Measurements from ENCODE around the gene CDADC1. TPM values are rescaled to one million over a fixed set of nuclear protein-coding genes. Genes with fewer than 3 reads are reported as not detected.
"Not testable (repeated sequence)": the region's sequence is repeated elsewhere in the genome, so short reads cannot be mapped to it uniquely, and the experiment has no call there.

CDADC1 gene
- total RNA-seq, 1 donor from 2014 or later: 2.7 TPM

DNA sequence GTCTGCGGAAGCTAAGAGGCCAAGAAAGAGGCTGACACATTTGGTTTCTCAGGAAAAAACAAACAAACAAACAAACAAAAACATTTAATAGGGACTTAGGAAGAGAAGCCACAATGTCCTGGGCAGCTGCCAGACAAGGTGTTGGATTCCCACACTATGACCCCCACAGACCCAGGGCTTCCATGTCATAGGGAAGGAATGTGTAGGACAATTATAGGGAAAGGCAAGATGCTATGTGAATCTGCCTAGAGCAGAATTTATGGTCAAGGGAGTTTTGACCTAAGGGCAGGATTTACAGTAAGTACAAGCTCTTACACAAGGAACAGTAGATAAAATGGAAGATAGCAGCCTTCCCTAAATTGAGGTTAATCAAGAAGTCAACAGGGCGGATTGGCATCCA lies 9.1 kb upstream of the CDADC1 start:
- DNase-seq (ENCODE audit: low read depth, low spot score): no peak

DNA sequence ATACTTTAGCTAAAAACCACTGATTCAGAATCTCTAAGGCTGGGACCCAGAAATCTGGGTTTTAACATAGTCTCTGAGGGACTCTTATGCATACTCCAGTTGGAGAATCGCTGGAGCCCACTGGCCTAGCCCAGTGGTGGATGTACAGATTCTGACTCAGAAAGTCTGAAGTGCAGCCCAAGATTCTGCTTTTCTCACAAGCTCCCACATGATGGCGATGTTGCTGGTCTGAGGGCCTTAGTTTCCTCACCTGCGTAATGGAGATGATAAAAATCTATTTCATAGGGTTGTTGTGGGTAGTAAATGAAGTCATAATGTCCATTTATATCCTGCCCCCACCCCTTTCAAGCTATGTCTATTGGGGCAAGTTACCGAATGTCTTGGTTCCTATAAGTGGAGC lies 7.7 kb upstream of the CDADC1 start:
- no peak for DNase-seq (ENCODE audit: low read depth, low spot score)

DNA sequence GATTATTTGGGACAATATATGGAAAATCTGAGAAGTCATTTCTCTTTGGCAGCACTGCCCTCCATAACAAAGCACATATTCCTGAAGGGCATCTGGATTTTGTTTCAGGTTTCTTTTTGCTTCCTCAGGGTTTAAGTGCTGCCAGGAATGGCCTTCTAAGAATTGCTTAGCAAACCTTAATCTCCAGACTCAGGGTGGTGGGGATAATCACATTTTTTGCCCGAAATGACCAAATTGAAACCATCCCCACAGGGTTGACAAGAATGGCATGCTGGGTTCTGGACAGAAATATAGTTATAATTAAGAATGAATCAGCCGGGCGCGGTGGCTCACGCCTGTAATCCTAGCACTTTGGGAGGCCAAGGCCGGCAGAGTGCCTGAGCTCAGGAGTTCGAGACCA lies 6.4 kb upstream of the CDADC1 start:
- no peak for DNase-seq (ENCODE audit: low read depth, low spot score)

DNA sequence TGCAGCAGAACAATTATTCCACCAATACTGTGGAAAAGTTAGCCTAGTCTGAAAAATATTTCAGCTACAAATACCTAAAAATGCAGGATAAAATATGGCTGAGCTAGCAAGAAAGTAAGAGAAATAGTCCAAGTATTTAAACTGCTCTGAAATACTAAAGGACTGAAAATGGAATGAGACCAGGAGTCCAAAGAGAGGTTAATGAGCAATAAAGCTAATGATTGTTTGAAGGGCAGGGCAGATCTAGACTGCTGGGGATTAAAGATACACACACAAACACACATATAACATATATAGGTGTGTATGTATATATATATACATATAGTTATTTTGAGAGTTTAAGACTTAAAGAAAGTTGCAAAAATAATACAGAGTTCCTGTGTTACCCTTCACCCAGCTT lies 2.6 kb upstream of the CDADC1 start:
- DNase-seq (ENCODE audit: low read depth, low spot score): no peak

DNA sequence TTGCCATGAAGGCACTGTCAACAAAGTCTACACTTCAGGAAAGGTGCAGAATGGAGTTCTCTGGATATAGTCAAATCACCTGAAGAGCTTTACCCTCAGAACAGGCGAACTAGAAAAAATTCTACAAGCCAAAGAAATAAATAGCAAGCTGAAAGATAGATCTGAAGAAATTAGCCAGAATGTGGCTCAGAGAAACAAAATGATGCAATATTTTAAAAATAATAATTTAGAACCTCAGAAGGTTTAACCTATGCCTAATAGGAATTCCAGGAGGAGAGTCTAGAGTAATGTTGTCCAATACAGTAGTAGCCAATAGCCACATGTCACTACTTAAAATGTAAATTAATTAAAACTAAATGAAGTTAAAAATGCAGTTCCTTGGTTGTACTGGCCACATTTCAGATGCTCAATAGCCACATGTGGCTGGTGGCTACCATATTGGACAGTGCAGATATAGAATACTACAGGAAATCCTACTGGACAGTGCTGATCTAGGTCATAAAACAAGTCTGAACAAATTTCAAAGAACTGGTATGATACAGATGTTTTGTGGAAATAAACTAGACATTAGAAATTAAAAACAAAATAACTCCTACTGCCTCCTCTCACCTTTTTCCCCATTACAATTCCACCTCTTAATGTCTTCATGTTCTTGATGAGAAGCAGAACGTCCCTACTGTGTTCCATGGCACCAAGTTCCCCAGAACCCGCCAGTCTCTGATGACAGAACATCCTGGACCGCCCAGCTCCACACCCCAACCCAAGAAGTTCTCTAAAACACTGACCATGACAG lies 679 bp upstream of the CDADC1 start:
- DNase-seq (ENCODE audit: low read depth, low spot score): no peak

DNA sequence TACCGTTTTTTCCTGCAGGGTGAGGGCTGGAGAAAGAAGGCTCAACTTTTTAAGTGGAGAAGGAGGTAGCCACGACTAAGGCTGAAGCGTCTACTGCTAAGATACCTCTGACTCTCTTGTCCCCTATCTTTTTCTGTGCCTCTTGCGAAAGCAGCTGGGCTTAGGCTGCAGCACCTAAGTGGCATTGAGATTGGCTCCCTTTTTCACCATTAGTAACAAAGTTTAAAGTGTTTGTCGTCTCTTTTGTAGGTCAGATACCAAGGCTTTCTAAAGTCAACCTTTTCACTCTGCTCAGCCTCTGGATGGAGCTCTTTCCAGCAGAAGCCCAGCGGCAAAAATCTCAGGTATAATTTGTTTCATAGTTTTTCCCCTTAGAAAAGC lies 887 bp downstream of the CDADC1 start:
- DNase-seq (ENCODE audit: low read depth, low spot score): no peak

DNA sequence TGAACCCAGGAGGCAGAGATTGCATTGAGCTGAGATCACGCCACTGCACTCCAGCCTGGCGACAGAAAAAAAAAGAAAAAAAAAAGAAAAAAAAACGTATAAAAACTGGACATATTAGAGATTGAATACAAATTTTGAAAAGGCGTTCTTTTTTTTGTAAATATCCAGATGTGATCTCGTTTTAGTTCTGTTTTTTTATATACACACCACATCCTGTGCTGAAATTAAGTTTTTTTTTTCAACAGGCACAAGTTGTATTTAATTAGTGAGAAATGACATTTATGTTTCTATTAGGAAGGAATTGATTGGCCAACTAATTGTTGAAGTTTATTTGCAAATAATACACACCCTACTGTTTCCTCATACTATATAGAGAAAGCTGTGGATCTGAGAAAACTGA lies 3.6 kb downstream of the CDADC1 start:
- no peak for DNase-seq (ENCODE audit: low read depth, low spot score)

DNA sequence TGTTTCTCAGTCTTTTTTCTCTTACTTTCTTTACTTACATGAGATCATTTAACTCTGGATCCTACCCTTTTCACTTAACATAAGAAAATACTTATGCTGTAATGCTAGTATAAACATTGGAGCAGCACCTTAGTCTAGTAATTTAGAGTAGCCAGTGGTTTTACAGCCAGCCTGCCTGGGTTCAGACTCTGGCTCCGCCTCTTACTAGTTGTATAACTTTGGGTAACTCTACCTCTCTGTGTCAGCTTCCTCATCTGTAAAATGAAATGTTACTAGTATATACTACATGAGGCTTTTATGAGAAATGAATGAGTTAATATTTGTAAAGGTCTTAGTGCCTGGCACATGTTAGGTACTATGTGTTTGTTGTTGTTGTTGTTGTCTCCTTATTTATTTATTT lies 5.6 kb downstream of the CDADC1 start:
- no peak for DNase-seq (ENCODE audit: low read depth, low spot score)

DNA sequence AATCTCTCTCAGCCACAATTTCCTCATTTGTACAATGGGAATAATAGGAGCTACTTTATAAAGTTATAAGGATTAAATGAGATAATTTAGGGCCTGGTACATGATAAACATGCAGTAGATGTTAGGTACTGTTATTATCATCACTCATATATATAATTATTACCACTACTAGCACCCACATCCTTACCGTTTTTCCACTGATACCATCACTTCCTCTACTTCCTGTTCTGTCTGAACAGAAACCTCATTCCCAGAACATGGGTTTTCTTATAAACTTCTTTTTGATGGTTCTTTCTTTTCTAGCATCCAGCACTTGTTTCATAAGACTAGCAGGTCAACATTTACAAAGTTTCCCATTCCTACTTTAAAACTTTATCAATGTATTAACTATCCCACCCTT lies 6.3 kb downstream of the CDADC1 start:
- DNase-seq (ENCODE audit: low read depth, low spot score): no peak

DNA sequence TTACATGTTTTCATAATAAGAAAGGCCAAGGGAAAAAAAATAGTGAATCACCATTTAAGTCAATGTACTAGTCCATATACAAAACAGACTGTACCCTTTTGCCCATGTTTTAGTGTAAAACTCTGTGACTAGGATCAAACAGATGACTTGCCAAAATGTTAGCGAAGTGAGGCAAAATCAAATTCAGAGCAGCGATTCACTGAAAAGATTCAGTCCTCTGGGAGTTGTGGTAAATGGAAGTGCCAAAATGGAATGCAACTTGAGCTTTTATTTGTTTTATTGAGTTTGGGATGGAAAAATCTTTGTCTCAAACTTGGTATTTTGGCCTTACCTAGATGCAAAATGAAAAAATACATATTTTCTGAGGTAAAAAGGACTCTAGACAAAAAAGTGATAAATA lies 9.1 kb downstream of the CDADC1 start:
- no peak for DNase-seq (ENCODE audit: low read depth, low spot score)

DNA sequence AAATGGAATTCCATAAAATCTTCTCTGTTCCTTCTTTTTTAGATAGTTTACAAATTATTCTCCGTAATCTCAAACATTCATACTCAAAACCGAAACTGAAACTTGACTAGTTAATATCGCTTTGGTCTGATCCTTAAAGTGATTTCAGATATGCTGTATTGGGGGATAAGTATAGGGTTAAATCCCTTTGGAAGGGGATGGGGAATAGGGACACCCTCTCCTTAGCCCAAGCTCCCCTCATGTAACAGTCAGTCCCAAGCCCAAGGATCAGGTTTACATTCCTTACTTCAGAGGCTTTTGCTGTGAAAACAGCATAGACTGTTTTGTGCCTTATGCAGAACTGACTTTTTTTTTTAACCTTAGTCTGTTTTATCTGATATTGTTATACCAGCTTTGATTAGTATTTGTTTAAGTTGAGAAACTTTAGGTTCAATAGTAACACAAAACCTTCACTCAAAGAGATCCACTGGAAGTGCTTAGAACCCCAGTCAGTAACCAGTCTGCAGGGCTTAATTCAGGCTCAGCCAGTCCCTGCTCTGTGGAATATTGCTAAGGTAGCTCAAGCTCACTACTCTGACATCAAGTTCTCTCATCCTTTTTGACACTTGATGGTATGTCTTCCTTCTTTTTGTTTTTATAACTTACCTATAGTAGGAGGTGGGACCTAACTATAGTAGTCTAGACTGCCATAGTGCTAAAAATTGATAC lies 10.5 kb downstream of the CDADC1 start:
- DNase-seq (ENCODE audit: low read depth, low spot score): no peak

DNA sequence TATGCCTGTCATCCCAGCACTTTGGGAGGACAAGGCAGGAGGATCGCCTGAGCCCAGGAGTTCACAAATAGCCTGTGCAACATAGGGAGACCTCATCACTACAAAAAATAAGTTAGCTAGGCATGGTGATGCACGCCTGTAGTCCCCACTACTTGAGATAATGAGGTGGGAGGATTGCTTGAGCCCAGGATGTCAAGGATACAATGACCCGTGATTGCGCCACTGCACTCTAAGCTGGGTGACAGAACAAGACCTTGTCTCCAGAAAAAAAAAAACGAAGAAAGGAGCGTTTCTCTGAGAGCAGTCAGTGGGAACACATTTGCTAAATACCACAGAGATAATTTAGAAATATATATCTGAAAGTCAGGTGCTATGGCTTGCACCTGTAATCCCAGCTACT lies 11.9 kb downstream of the CDADC1 start:
- no peak for DNase-seq (ENCODE audit: low read depth, low spot score)

DNA sequence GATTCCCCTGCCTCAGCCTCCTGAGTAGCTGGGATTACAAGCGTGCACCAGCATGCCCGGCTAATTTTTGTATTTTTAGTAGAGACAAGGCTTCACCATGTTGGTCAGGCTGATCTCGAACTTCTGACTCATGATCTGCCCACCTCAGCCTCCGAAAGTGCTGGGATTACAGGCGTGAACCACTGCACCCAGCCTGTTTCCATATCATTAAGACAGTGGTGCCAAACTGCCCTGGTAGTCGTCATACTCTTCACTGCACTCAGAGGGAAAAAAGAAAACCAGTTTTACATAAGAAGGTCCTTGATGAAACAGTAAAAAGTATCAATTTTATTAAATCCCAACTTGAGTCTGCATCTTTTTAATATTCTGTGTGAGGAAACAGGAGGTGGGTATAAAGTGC lies 14.9 kb downstream of the CDADC1 start:
- no peak for DNase-seq (ENCODE audit: low read depth, low spot score)

DNA sequence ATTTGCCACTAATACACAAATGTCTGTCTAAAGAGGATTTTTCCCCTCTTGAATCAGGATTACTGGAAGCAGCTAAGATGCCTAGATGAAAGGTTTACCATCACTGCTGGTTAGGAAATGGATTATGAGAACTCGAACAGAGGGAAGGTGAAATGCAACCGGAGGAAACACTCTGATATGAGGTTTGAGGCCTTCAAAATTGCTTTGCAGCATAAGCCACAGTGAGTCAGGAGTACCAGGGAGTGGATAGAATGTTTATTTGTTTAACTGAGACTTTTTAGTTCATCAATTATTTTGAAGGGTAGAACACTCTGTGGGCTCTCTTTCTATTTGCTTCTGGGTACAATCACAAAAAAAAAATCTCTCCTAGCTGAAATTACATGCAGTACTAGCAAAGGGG lies 18.1 kb downstream of the CDADC1 start:
- no peak for DNase-seq (ENCODE audit: low read depth, low spot score)

DNA sequence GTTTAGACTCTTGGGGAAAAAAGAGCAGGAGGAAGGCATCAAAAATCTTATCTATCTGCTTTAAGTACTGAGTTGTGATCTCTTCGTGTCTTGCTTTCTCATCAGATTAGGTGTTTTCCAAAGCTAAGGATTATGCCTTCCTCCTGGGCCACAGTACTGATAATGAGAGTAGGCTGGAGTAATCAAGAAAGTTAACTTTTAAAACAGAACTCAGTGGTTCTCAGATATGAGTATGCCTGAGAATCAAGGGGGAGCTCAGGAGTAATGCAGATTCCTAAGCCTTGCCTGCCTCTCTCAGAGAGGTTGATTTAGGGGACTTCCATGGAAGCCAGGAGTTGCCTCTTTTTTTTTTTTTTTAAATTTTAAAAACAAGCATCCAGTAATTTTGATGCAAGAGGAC lies 23.5 kb downstream of the CDADC1 start:
- DNase-seq (ENCODE audit: low read depth, low spot score): no peak

DNA sequence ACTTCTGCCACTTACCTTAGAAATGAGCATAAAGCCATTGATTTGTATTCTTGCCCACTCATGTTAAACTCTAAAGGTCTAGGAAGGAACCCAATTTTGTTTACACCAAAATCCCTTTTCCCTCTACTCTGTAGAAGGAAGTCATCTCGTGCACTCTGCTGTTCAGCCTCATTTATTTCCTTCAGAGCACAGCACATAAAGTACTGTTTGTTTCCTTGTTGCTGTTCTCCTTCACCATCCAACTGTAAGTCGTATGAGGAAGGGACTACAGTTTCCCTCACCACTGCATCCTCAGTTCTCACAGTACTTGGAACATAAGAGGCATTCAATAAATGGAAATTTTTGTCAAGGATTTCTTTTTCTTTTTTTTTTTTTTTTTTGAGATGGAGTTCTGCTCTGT lies 24.6 kb downstream of the CDADC1 start:
- DNase-seq (ENCODE audit: low read depth, low spot score): no peak

DNA sequence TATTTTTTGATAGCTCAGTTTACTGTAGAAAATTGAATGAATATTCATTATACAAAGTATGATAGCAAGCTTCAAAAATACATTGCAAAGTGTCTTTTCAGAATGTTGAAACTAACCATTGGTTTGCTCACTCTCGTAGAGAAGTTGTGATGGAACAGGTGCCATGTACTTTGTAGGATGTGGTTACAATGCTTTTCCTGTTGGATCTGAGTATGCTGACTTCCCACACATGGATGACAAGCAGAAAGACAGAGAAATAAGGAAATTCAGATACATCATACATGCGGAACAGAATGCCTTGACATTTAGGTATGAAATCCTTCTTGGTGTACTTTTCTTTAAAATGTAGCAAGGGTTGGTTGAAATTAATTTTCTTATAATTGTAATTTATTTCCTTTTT lies 30.5 kb downstream of the CDADC1 start:
- DNase-seq (ENCODE audit: low read depth, low spot score): no peak

DNA sequence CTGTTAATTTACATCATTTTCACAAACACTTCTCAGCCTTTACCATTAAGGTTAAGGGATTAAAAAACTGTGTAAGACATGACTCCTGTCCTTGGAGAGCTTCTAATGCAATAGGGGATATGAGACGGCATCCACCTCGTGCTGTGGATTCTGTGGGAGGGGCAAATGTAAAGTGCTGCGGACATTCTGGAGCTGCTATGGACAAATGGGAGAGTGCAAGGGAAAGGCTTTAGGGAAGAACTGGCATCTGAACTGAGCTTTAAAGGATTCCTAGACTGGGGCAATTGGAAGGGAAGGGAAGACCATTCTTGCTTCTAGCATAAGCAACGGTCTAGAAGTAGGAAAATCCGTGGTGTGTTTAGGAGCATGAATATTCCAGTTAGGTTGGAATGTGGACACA lies 31.4 kb downstream of the CDADC1 start:
- DNase-seq (ENCODE audit: low read depth, low spot score): no peak

DNA sequence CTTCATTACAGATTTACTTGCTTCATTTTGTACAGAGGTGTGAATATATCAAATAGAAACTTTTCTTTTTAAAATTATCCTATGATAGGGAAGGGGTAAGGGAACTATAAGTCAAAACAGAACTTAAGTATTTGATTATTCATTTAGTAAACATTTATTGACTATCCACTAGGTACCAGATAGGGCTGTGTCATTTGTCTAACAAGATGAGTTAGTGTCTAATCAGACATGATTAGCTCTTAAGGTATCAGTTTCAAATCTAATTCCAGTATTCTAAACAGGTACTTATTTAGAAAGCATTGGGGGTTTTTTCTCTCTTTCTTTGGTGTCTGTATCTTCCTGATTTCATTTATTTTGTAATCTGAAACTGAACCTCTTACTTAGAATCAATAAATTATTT lies 32.2 kb downstream of the CDADC1 start:
- DNase-seq (ENCODE audit: low read depth, low spot score): no peak

DNA sequence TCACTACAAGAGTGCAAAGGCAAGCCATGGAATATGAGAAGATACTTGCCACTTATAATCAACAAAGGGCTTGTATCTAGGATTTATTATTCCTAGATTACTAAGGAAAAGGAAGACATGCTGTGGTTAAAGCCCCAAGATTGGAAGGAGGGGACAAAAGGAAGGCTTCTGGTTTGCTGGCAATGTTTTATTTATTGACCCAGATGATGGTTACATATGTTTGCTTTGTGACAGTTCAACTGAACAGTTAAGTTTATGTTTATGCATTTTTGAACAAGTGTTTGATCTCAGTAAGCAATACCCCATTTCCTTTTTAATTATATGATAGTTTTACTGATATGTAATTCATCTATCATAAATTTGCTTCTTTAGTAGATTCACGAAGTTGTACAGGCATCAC lies 40.3 kb downstream of the CDADC1 start:
- no peak for DNase-seq (ENCODE audit: low read depth, low spot score)

DNA sequence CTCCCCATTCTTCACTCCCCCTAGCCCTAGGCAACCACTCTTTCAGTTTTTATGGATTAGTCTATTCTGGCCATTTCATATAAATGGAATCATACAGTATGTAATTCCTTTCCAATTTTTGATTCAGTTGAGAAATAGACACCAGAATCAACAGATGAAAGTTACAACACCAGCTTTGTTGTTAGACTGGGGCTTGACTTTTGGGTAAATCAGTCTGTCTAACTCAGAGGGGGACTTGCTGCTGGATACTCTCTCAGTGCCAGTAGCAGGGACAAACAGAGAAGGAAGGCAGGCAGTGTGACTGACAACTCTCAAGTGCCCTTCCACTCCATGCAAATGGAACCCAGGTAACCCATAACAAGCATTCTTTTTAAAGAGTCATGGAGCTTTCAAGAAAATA lies 40.7 kb downstream of the CDADC1 start:
- no peak for DNase-seq (ENCODE audit: low read depth, low spot score)

DNA sequence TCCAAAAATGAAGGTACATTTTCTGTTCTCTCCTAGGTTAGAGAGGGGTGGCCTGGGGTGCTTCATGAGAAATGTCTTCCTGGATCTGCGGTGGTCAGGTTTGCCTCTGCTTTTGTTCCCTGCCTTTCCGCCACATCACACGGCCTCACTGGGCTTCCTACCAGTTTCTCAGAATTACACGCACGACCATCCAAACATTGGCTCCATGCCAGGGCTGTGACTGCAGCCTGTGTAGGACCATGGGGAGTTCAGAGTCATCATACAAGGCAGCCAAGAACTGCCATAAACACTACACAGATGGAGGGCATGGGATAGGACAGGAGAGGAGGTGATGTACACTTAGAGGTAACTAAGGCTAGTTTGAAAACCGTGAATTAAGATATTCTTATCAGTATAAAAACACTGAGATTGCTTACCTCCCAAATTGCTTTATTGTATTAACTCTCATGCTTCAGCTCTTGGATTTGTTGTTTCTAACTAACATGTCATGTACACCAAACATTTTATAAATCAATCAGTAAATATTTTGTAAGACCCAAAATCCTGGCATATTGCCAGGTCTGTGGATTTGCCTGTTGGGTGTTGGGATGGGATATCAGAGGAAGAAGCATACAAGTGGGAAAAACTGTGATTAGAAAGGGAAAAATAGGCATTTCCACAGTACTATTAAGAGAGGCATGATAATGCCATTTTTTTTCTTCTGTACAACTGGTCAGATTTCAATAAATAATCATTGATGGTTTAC lies 45.2 kb downstream of the CDADC1 start:
- no peak for DNase-seq (ENCODE audit: low read depth, low spot score)

DNA sequence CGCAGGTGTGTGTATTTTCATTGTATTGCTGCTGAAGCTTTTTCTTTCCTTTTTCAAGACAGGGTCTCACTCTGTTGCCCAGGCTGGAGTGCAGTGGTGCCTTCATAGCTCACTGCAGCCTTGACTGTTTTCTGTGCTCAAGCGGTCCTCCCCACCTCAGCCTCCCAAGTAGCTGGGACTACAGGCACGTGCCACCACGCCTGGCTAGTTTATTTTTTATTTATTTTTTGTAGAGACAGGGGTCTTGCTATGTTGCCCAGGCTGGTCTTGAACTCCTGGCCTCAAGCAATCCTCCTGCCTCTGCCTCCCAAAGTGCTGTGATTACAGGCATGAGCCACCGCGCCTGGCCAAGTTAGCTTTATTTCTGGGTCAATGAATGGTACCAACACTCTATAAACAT lies 47.0 kb downstream of the CDADC1 start:
- DNase-seq (ENCODE audit: low read depth, low spot score): not testable (repeated sequence)

All from pulmonary artery endothelial cell (primary cell).